B cell (primary cell): ENCODE data around the gene SLC44A4. TPM values are rescaled to one million over a fixed set of nuclear protein-coding genes. Genes with fewer than 3 reads are reported as not detected.

ENCODE experiments used
- ATAC-seq: fragments of 200-7000 bp; cut with Tn5 transposase; one replicate; pipeline ENCODE4 v1.10.0; 2021; ENCODE audit warnings: low read depth, mild to moderate bottlenecking, moderate number of reproducible peaks, moderate library complexity
- CTCF ChIA-PET: fragments of 350-600 bp; sonication (Branson Sonifier 250); formaldehyde crosslinking; loops from one replicate; lab custom pipeline; 2021; ENCODE audit warnings: antibody characterized with exemption, inconsistent platforms; lab: Charles Lee
- POLR2A ChIA-PET: fragments of 350-600 bp; sonication (Branson Sonifier 250); formaldehyde crosslinking; loops from one replicate; lab custom pipeline; 2021; ENCODE audit warnings: antibody characterized with exemption; lab: Charles Lee
- DNase-seq: peaks from one replicate; pipeline ENCODE4 v3.0.0; 2013
- H2AFZ ChIP-seq: 2 replicates; pipeline ENCODE4 v1.6.1; 2012; ENCODE audit warnings: mild to moderate bottlenecking, low read depth, low read length; ENCODE audit not compliant: insufficient read depth, poor library complexity, severe bottlenecking
- H3K27ac ChIP-seq, 2 donors: 1 replicate in 1 of 2; 2 replicates in 1 of 2; pipeline ENCODE4 v1.5.1; 2012 to 2013; ENCODE audit warnings: low read length in 2 of 2, mild to moderate bottlenecking in 2 of 2, moderate library complexity in 1 of 2
- H3K27me3 ChIP-seq, 4 experiments: fragments of 200-600 bp in 1 of 4; sonication (generic) in 1 of 4; replicated peaks in 1 of 4; 1 replicate in 2 of 4; 2 replicates in 2 of 4; pipeline versions ENCODE4 v1.6.1 to v1.7.0; 2013 to 2016; ENCODE audit warnings: low read length in 3 of 4, mild to moderate bottlenecking in 2 of 4, mixed read lengths in 1 of 4, moderate library complexity in 1 of 4; ENCODE audit not compliant: insufficient read depth in 4 of 4, control insufficient read depth in 3 of 4; ENCODE audit errors: control extremely low read depth in 1 of 4
- H3K36me3 ChIP-seq, 2 experiments: replicated peaks in 1 of 2; 1 replicate in 1 of 2; 2 replicates in 1 of 2; pipeline versions ENCODE4 v1.6.1 to v1.7.1; 2013; ENCODE audit warnings: low read length in 1 of 2; ENCODE audit not compliant: insufficient read depth in 2 of 2, control insufficient read depth in 1 of 2; ENCODE audit errors: control extremely low read depth in 1 of 2, extremely low read depth in 1 of 2
- H3K4me1 ChIP-seq, 2 donors: fragments of 200-600 bp in 1 of 2; sonication (generic) in 1 of 2; 1 replicate in 1 of 2; 2 replicates in 1 of 2; pipeline versions ENCODE4 v1.5.1 to v1.6.1; 2013 to 2017; ENCODE audit warnings: low read length in 2 of 2; ENCODE audit not compliant: control insufficient read depth in 2 of 2, insufficient read depth in 2 of 2
- H3K4me2 ChIP-seq: replicated peaks from 2 replicates; pipeline ENCODE3; 2012; ENCODE audit warnings: mild to moderate bottlenecking, low read depth, low read length; ENCODE audit not compliant: poor library complexity, severe bottlenecking
- H3K4me3 ChIP-seq, 5 experiments: fragments of 200-600 bp in 1 of 5; sonication (generic) in 1 of 5; 1 replicate in 3 of 5; 2 replicates in 2 of 5; pipeline versions ENCODE4 v1.5.1 to v1.7.0; 2011 to 2016; ENCODE audit warnings: low read length in 4 of 5, mild to moderate bottlenecking in 4 of 5, low read depth in 2 of 5, control low read depth in 1 of 5, moderate library complexity in 1 of 5; ENCODE audit not compliant: insufficient read depth in 1 of 5; ENCODE audit errors: control extremely low read depth in 1 of 5, extremely low read depth in 1 of 5
- H3K79me2 ChIP-seq: fragments of 200-600 bp; sonication (generic); one replicate; pipeline ENCODE4 v1.6.0; 2016; ENCODE audit warnings: low read length; ENCODE audit not compliant: control insufficient read depth, insufficient read depth
- H3K9ac ChIP-seq: fragments of 200-600 bp; sonication (generic); 2 replicates; pipeline ENCODE4 v1.6.1; 2017; ENCODE audit warnings: mild to moderate bottlenecking, low read length, moderate library complexity
- H3K9me3 ChIP-seq, 3 donors: one replicate each; pipeline versions ENCODE4 v1.6.1 to v1.7.1; 2013; ENCODE audit warnings: low read length in 2 of 3; ENCODE audit not compliant: control insufficient read depth in 2 of 3, insufficient read depth in 1 of 3; ENCODE audit errors: control extremely low read depth in 1 of 3
- H4K20me1 ChIP-seq: 2 replicates; pipeline ENCODE4 v1.6.0; 2012; ENCODE audit warnings: mild to moderate bottlenecking, low read length; ENCODE audit not compliant: insufficient read depth, control insufficient read depth, poor library complexity, severe bottlenecking
- H3K27ac Mint-ChIP-seq: one replicate; pipeline ENCODE4 v1.8.0; 2021; ENCODE audit warnings: mixed read lengths
- H3K27me3 Mint-ChIP-seq: one replicate; pipeline ENCODE4 v1.8.0; 2021; ENCODE audit warnings: mixed read lengths
- H3K4me1 Mint-ChIP-seq: one replicate; pipeline ENCODE4 v1.8.0; 2021; ENCODE audit warnings: mixed read lengths
- H3K4me3 Mint-ChIP-seq: one replicate; pipeline ENCODE4 v1.8.0; 2021; ENCODE audit warnings: mixed read lengths
- H3K9me3 Mint-ChIP-seq: one replicate; pipeline ENCODE4 v1.8.0; 2022; ENCODE audit warnings: mixed read lengths; ENCODE audit not compliant: insufficient read depth
- EZH2 ChIP-seq: IDR thresholded peaks from 2 replicates; pipeline ENCODE4 v1.6.1; 2012; ENCODE audit warnings: borderline replicate concordance, low read depth, mild to moderate bottlenecking, moderate library complexity, low read length; ENCODE audit not compliant: insufficient read depth, poor library complexity, severe bottlenecking
- WGBS: methylation state at CpG from one replicate; pipeline ENCODE4 v1.1.5; 2013; ENCODE audit warnings: missing lambda C conversion rate; ENCODE audit not compliant: insufficient coverage; 5-methylcytosine and 5-hydroxymethylcytosine counted together
- intact Hi-C: fragments of 100-400 bp; cut with micrococcal nuclease; formaldehyde crosslinking; loops from one replicate; pipeline ENCODE4 v1.10.0; 2022
- polyA plus RNA-seq: library from polyadenylated mRNA; depleted of rRNA; stranded (reverse); fragments of >200 nt; gene quantifications from 2 replicates; pipeline ENCODE4 v1.2.3, GENCODE V29; 2012
- total RNA-seq, 2 donors: library from RNA; stranded (reverse); fragments of 120-200 nt in 1 of 2; gene quantifications; 1 replicate in 1 of 2; 2 replicates in 1 of 2; pipeline versions ENCODE4 v1.2.3 to v1.2.4, GENCODE V29; 2013 to 2022
- TF ChIP-seq, protein P1 (sequence below): fragments of 200-600 bp; IDR thresholded peaks from one replicate; pipeline ENCODE4 v1.8.0; 2022; ENCODE audit warnings: antibody characterized with exemption, mild to moderate bottlenecking

SLC44A4 gene
- total and polyA plus RNA-seq, 2 donors (not counting 1 experiment from before 2014, with no cell fraction given), result not detected

DNA sequence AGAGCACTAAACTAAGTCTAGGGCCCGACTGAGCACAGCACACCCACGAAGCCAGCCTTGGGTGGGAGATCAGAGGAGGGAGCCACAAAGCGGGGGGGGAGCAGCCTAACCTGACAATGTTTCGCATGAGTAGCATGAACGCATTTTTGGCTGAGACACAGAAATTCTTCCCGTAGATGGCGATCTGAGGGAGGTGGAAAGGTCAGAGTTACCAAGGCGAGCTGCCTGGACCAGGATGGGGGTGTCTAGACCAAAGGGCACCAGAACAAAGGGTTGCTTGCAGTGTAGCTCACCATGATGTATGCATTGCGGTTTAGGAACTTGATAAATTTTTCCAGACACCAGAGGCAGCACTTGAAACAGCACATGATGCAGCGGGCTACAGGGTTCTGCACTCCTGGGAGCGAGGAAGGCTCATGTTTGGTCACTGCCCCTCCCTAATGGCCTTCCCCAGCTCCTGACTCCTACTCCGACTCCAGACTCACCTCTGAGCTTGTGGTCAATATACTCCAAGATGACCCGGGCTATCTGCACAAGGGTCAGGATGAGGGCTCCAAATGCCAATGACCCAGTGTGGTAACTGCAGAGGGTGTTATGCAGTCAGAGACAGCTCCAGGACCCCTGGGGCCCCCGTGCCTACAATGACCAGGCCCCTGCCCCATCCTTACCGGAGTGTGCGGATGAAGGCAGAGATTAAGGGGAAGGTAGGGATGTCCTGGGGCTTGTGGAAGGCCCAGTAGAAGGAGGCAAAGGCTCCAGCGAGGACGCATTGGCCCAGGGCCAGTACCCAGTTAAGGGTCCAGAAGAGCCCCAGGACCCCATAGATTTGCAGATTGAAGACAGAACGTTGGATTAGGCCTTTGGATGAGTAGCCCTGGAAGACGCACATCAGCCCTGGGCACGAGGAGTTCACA is 13.3 kb downstream of the SLC44A4 start:
- no peak overlapping the region for H3K4me3 Mint-ChIP-seq
- no peak for DNase-seq
- Histone ChIP-seq H3K27ac (no peak overlapping the region), H2AFZ (no peak overlapping the region), H3K9me3 (no peaks in the 10 kb centered on the region), H3K4me2 (no peak overlapping the region), H3K9ac (no peak overlapping the region), H3K27me3 (no peaks in the 10 kb centered on the region), H3K4me1 (peaks cover 18 to 23% of the 10 kb centered on the region in 2 donors), H4K20me1 (no peaks in the 10 kb centered on the region), H3K4me3 (no peak overlapping the region), H3K36me3 (no peaks in the 10 kb centered on the region), H3K79me2 (peaks cover 17% of the 10 kb centered on the region)
- ChIA-PET CTCF (interaction anchor here (0.8 to 3.0 kb wide), 4 partner anchors 23 to 319 kb away, joined by 3 to 9 read pairs (median 6); partner anchors contain the start of gene ATP6V1G2), POLR2A (interaction anchor here (0.5 to 0.6 kb wide), 2 partner anchors 9 to 201 kb away, joined by 3 read pairs; no protein-coding TSS in a partner anchor)
- no peaks in the 10 kb centered on the region for H3K9me3 Mint-ChIP-seq
- H3K4me1 Mint-ChIP-seq, result peaks cover 24% of the 10 kb centered on the region
- WGBS, result 87% methylated on average over 21 of the region's 21 CpGs
- no peak overlapping the region for H3K27ac Mint-ChIP-seq
- ATAC-seq, result no peak
- intact Hi-C loops, result loop anchor here (10.0 kb wide), 1 partner anchor 371 kb away; the partner anchor contains the start of gene MICB
- no peaks in the 10 kb centered on the region for H3K27me3 Mint-ChIP-seq
- TF ChIP-seq, protein P1, sequence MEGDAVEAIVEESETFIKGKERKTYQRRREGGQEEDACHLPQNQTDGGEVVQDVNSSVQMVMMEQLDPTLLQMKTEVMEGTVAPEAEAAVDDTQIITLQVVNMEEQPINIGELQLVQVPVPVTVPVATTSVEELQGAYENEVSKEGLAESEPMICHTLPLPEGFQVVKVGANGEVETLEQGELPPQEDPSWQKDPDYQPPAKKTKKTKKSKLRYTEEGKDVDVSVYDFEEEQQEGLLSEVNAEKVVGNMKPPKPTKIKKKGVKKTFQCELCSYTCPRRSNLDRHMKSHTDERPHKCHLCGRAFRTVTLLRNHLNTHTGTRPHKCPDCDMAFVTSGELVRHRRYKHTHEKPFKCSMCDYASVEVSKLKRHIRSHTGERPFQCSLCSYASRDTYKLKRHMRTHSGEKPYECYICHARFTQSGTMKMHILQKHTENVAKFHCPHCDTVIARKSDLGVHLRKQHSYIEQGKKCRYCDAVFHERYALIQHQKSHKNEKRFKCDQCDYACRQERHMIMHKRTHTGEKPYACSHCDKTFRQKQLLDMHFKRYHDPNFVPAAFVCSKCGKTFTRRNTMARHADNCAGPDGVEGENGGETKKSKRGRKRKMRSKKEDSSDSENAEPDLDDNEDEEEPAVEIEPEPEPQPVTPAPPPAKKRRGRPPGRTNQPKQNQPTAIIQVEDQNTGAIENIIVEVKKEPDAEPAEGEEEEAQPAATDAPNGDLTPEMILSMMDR, result no peak
- no peak for TF ChIP-seq EZH2
